K562 (cell line): ENCODE data around the gene MAP1A. TPM values are rescaled to one million over a fixed set of nuclear protein-coding genes. Genes with fewer than 3 reads are reported as not detected.

Source experiments
- ATAC-seq: fragments of 200-7000 bp; cut with Tn5 transposase; 3 replicates; pipeline ENCODE4 v1.9.1; 2020; ENCODE audit warnings: moderate library complexity
- BruUV-seq: library from RNA; stranded (reverse); fragments of 400-500 nt; replicated peaks from 2 replicates; lab custom pipeline; 2021; lab: Mats Ljungman, UMichigan
- CTCF ChIA-PET: fragments of 300-600 bp; formaldehyde crosslinking; extraction: SDS; loops from one replicate; lab custom pipeline; 2021; ENCODE audit warnings: low intra/inter-chr PET ratio; lab: Yijun Ruan, JAX
- POLR2A ChIA-PET: fragments of 300-600, 350-650 bp; sonication (Branson Sonifier 250); formaldehyde crosslinking; extraction: SDS; loops from one replicate; lab custom pipeline; 2021; ENCODE audit warnings: antibody characterized with exemption, inconsistent platforms; lab: Yijun Ruan, JAX
- DNase-seq, 4 experiments: peaks; one replicate each; pipeline versions ENCODE4 v3.0.0 to v3.0.0-alpha.2; 2011 to 2018; ENCODE audit warnings: low spot score in 3 of 4, mixed read lengths in 3 of 4; ENCODE audit errors: extremely low read depth in 1 of 4
- FAIRE-seq: peaks from 2 replicates; lab custom pipeline; 2011; peaks lifted over from hg19 to GRCh38; lab: Jason Lieb, UNC
- H2AFZ ChIP-seq: 2 replicates; pipeline ENCODE4 v1.6.0; 2011; ENCODE audit warnings: low read depth, low read length, control low read depth, inconsistent platforms
- H3K27ac ChIP-seq: fragments of 200-600 bp; 3 replicates; pipeline ENCODE4 v1.8.0; 2011; ENCODE audit warnings: low read depth, mild to moderate bottlenecking, control low read depth, inconsistent platforms, low read length, moderate library complexity, mixed read lengths; ENCODE audit errors: extremely low read depth
- H3K27me3 ChIP-seq, 2 experiments: fragments of 300-600 bp in 1 of 2; 2 replicates in 1 of 2; 3 replicates in 1 of 2; pipeline versions ENCODE4 v1.6.0 to v1.8.0; 2011; ENCODE audit warnings: inconsistent platforms in 2 of 2, low read length in 2 of 2, mild to moderate bottlenecking in 1 of 2, mixed read lengths in 1 of 2, moderate library complexity in 1 of 2; ENCODE audit not compliant: control insufficient read depth in 2 of 2, insufficient read depth in 2 of 2
- H3K36me3 ChIP-seq: fragments of 300-600 bp; 3 replicates; pipeline ENCODE4 v1.8.0; 2011; ENCODE audit warnings: mild to moderate bottlenecking, low read length, inconsistent platforms; ENCODE audit not compliant: control insufficient read depth, insufficient read depth
- H3K4me1 ChIP-seq, 2 experiments: fragments of 200-600 bp in 1 of 2; replicated peaks in 1 of 2; 2 replicates in 1 of 2; 3 replicates in 1 of 2; pipeline versions ENCODE4 v1.5.1 to v1.8.0; 2011; ENCODE audit warnings: inconsistent platforms in 2 of 2, low read length in 2 of 2, mild to moderate bottlenecking in 1 of 2, mixed read lengths in 1 of 2, moderate library complexity in 1 of 2; ENCODE audit not compliant: control insufficient read depth in 2 of 2, insufficient read depth in 2 of 2
- H3K4me2 ChIP-seq: 2 replicates; pipeline ENCODE4 v1.6.1; 2011; ENCODE audit warnings: low read length, control low read depth, inconsistent platforms, mixed read lengths; ENCODE audit not compliant: insufficient read depth
- H3K4me3 ChIP-seq: fragments of 200-600 bp; sonication (generic), shearing (Covaris generic); 2 replicates; pipeline ENCODE4 v1.5.1; 2016; ENCODE audit warnings: control low read depth, inconsistent platforms
- H3K79me2 ChIP-seq: fragments of 200-600 bp; 3 replicates; pipeline ENCODE4 v1.8.0; 2011; ENCODE audit warnings: low read length, inconsistent platforms; ENCODE audit not compliant: control insufficient read depth, insufficient read depth
- H3K9ac ChIP-seq, 2 experiments: 2 replicates each; pipeline versions ENCODE4 v1.6.0 to v1.6.1; 2011; ENCODE audit warnings: low read depth in 2 of 2, low read length in 2 of 2, control low read depth in 1 of 2, inconsistent platforms in 1 of 2, mild to moderate bottlenecking in 1 of 2, mixed read lengths in 1 of 2; ENCODE audit not compliant: insufficient read depth in 1 of 2
- H3K9me1 ChIP-seq: one replicate; pipeline ENCODE4 v1.6.0; 2011; ENCODE audit warnings: inconsistent platforms, mild to moderate bottlenecking, low read length, moderate library complexity; ENCODE audit not compliant: control insufficient read depth, insufficient read depth
- H3K9me3 ChIP-seq: replicated peaks from 2 replicates; pipeline ENCODE4 v1.5.1; 2011; ENCODE audit warnings: low read depth, low read length, inconsistent platforms; ENCODE audit not compliant: control insufficient read depth, insufficient read depth
- H4K20me1 ChIP-seq: replicated peaks from 2 replicates; pipeline ENCODE4 v1.6.1; 2011; ENCODE audit warnings: low read length, inconsistent platforms, mixed read lengths; ENCODE audit not compliant: control insufficient read depth, insufficient read depth
- ATF1 ChIP-seq, 2 experiments: fragments of 450-650 bp in 1 of 2; IDR thresholded peaks; 2 replicates each; pipeline ENCODE4 v1.6.1; 2016; ENCODE audit warnings: missing compliant biosample characterization in 1 of 2, missing genetic modification characterization in 1 of 2
- CBX2 ChIP-seq: fragments of 200-600 bp; sonication (generic); IDR thresholded peaks from one replicate; pipeline ENCODE4 v1.6.1; 2012; ENCODE audit warnings: mild to moderate bottlenecking, low read length, inconsistent platforms; ENCODE audit not compliant: insufficient read depth, poor library complexity, severe bottlenecking
- DPF2 ChIP-seq: fragments of 450-650 bp; IDR thresholded peaks from 2 replicates; pipeline ENCODE4 v1.6.1; 2016
- ID3 ChIP-seq, 2 experiments: fragments of 250-450 bp in 1 of 2; fragments of 450-650 bp in 1 of 2; sonication (Bioruptor Pico) in 1 of 2; IDR thresholded peaks; 2 replicates each; pipeline versions ENCODE4 v1.6.1 to v1.8.0; 2016 to 2021; ENCODE audit warnings: mild to moderate bottlenecking in 2 of 2, moderate library complexity in 2 of 2, missing compliant biosample characterization in 1 of 2, missing genetic modification characterization in 1 of 2
- RBM25 ChIP-seq: fragments of 200-400 bp; formaldehyde crosslinking; IDR thresholded peaks from 2 replicates; pipeline ENCODE4 v1.6.1; 2018; ENCODE audit warnings: low read length, low read depth, moderate library complexity; ENCODE audit not compliant: severe bottlenecking
- SREBF2 ChIP-seq: sonication (generic); formaldehyde crosslinking; IDR thresholded peaks from 2 replicates; pipeline ENCODE4 v1.4.0; 2020; ENCODE audit warnings: mild to moderate bottlenecking, missing genetic modification reagents
- ZBTB1 ChIP-seq: sonication (generic); formaldehyde crosslinking; IDR thresholded peaks from 2 replicates; pipeline ENCODE4 v1.8.1; 2023; ENCODE audit warnings: missing genetic modification reagents, low read depth, mild to moderate bottlenecking, borderline replicate concordance
- ZKSCAN8 ChIP-seq: fragments of 200-800 bp; sonication (Bioruptor generic); IDR thresholded peaks from 2 replicates; pipeline ENCODE4 v1.6.1; 2016; ENCODE audit warnings: missing genetic modification characterization, missing compliant biosample characterization
- ZNF584 ChIP-seq: fragments of 200-800 bp; sonication (Bioruptor generic); IDR thresholded peaks from 2 replicates; pipeline ENCODE4 v1.6.1; 2016; ENCODE audit warnings: low read depth, mild to moderate bottlenecking, missing genetic modification characterization, missing compliant biosample characterization
- WGBS: fragments of 100-300 bp; shearing (Covaris generic); methylation state at CpG from one replicate; pipeline ENCODE4 v1.1.6; 2016; ENCODE audit warnings: low coverage, mixed read lengths; ENCODE audit not compliant: insufficient coverage; ENCODE audit errors: missing lambda C conversion rate; 5-methylcytosine and 5-hydroxymethylcytosine counted together
- in situ Hi-C: fragments of 300-500 bp; cut with MboI; formaldehyde crosslinking; loops from 4 replicates; pipeline ENCODE4 v1.15.0; 2018; ENCODE audit warnings: inconsistent platforms, mixed read lengths
- intact Hi-C: fragments of 100-400 bp; cut with micrococcal nuclease; formaldehyde crosslinking; loops from 2 replicates; pipeline ENCODE4 v1.14.2; 2022
- polyA plus RNA-seq, 8 experiments: library from polyadenylated mRNA; depleted of rRNA in 4 of 8; stranded (reverse) in 5 of 8; unstranded in 3 of 8; fragments of >200 nt; fragmentation: Nextera tagmentation in 2 of 8; fragmentation: Illumina TruSeq in 1 of 8; extraction: Ambion mirVana in 2 of 8; extraction: Trizol in 1 of 8; gene quantifications; 2 replicates each; pipeline versions ENCODE4 v1.2.1 to v1.2.3, GENCODE V29; 2011 to 2014; ENCODE audit warnings: inconsistent platforms in 1 of 8, missing spikeins in 1 of 8
- total RNA-seq, 7 experiments: library from RNA; depleted of rRNA in 6 of 7; stranded (reverse); fragments of >200 nt in 6 of 7; fragmentation: Illumina TruSeq in 2 of 7; extraction: Trizol in 2 of 7; gene quantifications; 2 replicates each; pipeline versions ENCODE4 v1.2.1 to v1.2.3, GENCODE V29; 2011 to 2021; ENCODE audit warnings: low replicate concordance in 1 of 7

MAP1A gene
- total and polyA plus RNA-seq, 9 of the 15 experiments (the other 6 are each of a cell fraction or from before 2014, with no cell fraction given): 2.0 to 20.3 (median 7.3) TPM

- no peaks in the 10 kb centered on the region for H3K4me1 ChIP-seq
- H3K9me1 ChIP-seq: no peaks in the 10 kb centered on the region
- no peak overlapping the region for H2AFZ ChIP-seq
- H3K9me3 ChIP-seq: no peaks in the 10 kb centered on the region
- no peak for DNase-seq
- FAIRE-seq: no peak
- 55% methylated on average over 1 of the region's 1 CpG for WGBS
- H3K9ac ChIP-seq: no peak overlapping the region
- intact Hi-C loops: no loop called here
- H3K27me3 ChIP-seq: no peaks in the 10 kb centered on the region
- no peaks in the 10 kb centered on the region for H3K79me2 ChIP-seq
- BruUV-seq: no TSS peak
- no peak overlapping the region for H3K4me3 ChIP-seq
- in situ Hi-C loops: no loop called here
- peaks cover 5% of the 10 kb centered on the region; the same call in 1 of the 3 replicates for H3K36me3 ChIP-seq
- no peak for TF ChIP-seq ATF1 (CRISPR knock-in tag; IDR thresholded peaks at IDR 0.05)
- no peak for TF ChIP-seq ATF1 (tag; IDR thresholded peaks at IDR 0.05)
- TF ChIP-seq DPF2: no peak
- TF ChIP-seq SREBF2 (CRISPR knock-in tag): no peak
- no peak for TF ChIP-seq ZKSCAN8 (CRISPR knock-in tag)
- TF ChIP-seq ZNF584 (CRISPR knock-in tag): no peak
- TF ChIP-seq ZBTB1 (CRISPR knock-in tag): no peak
- TF ChIP-seq, all 486 proteins: peak for 0
- ChIA-PET CTCF (no interaction called here), POLR2A (no interaction called here)
- H4K20me1 ChIP-seq: no peaks in the 10 kb centered on the region
- H3K4me2 ChIP-seq: no peak overlapping the region
- ATAC-seq: no peak
- H3K27ac ChIP-seq: no peak overlapping the region
Observed at GRCh38 chr15:43545426-43545825, 28.0 kb downstream of the MAP1A start.

GRCh38 chr15:43547539-43547938 is 30.1 kb downstream of the MAP1A start:
- Histone ChIP-seq H2AFZ (no peak overlapping the region), H3K9me1 (no peaks in the 10 kb centered on the region), H3K9ac (no peak overlapping the region), H4K20me1 (no peaks in the 10 kb centered on the region), H3K9me3 (no peaks in the 10 kb centered on the region), H3K4me2 (no peak overlapping the region), H3K36me3 (peaks cover 5% of the 10 kb centered on the region; the same call in 1 of the 3 replicates), H3K79me2 (no peaks in the 10 kb centered on the region), H3K4me3 (no peak overlapping the region), H3K27me3 (no peaks in the 10 kb centered on the region), H3K27ac (no peak overlapping the region), H3K4me1 (no peaks in the 10 kb centered on the region)
- FAIRE-seq (no peak), DNase-seq (no peak), ATAC-seq (no peak)
- TF ChIP-seq RBM25: peak; percentile 79
- no peak for TF ChIP-seq ID3 (CRISPR knock-in tag; IDR thresholded peaks at IDR 0.05)
- TF ChIP-seq ID3 (tag; IDR thresholded peaks at IDR 0.05): no peak
- TF ChIP-seq CBX2: no peak
- CTCF ChIA-PET: no interaction called here
- POLR2A ChIA-PET: no interaction called here
- in situ Hi-C loops: no loop called here
- BruUV-seq: no TSS peak
- intact Hi-C loops: no loop called here
- 100% methylated on average over 2 of the region's 2 CpGs for WGBS
